GM23338 (cell line): ENCODE measurements around the gene USP49. TPM values are rescaled to one million over a fixed set of nuclear protein-coding genes. Genes with fewer than 3 reads are reported as not detected.

ENCODE experiments used
- ATAC-seq: fragments of 200-7000 bp; cut with Tn5 transposase; 3 replicates; pipeline ENCODE4 v1.9.1; 2020
- DNase-seq: peaks from one replicate; pipeline ENCODE4 v3.0.0-alpha.2; 2015; ENCODE audit warnings: low spot score
- H2AFZ ChIP-seq: fragments of 200-600 bp; sonication (generic); 2 replicates; pipeline ENCODE4 v1.8.0; 2016; ENCODE audit warnings: antibody characterized with exemption, mild to moderate bottlenecking, moderate library complexity
- H3F3A ChIP-seq: fragments of 200-600 bp; sonication (generic); replicated peaks from 2 replicates; pipeline ENCODE4 v1.8.0; 2017; ENCODE audit warnings: antibody characterized with exemption, mixed run types, low read depth
- H3K27ac ChIP-seq: fragments of 200-600 bp; sonication (generic); 2 replicates; pipeline ENCODE4 v1.6.1; 2016; ENCODE audit warnings: low read depth
- H3K27me3 ChIP-seq: fragments of 200-600 bp; sonication (generic); 2 replicates; pipeline ENCODE4 v1.8.0; 2016; ENCODE audit warnings: mild to moderate bottlenecking, mixed run types, moderate library complexity; ENCODE audit not compliant: insufficient read depth
- H3K36me3 ChIP-seq: fragments of 200-600 bp; sonication (generic); 2 replicates; pipeline ENCODE4 v1.8.0; 2016; ENCODE audit warnings: mild to moderate bottlenecking; ENCODE audit not compliant: insufficient read depth
- H3K4me1 ChIP-seq: fragments of 200-600 bp; sonication (generic); 2 replicates; pipeline ENCODE4 v1.8.0; 2016; ENCODE audit warnings: mild to moderate bottlenecking, moderate library complexity; ENCODE audit not compliant: insufficient read depth
- H3K4me2 ChIP-seq: fragments of 200-600 bp; sonication (generic); 2 replicates; pipeline ENCODE4 v1.7.1; 2017; ENCODE audit warnings: mixed run types
- H3K4me3 ChIP-seq: fragments of 200-600 bp; sonication (generic); 2 replicates; pipeline ENCODE4 v1.6.1; 2016; ENCODE audit warnings: mixed run types
- H3K79me2 ChIP-seq: fragments of 200-600 bp; sonication (generic); replicated peaks from 2 replicates; pipeline ENCODE4 v1.8.0; 2017; ENCODE audit warnings: mild to moderate bottlenecking; ENCODE audit not compliant: insufficient read depth
- H3K9me2 ChIP-seq: fragments of 200-600 bp; sonication (generic); 2 replicates; pipeline ENCODE4 v1.8.0; 2017; ENCODE audit not compliant: insufficient read depth
- H4K20me1 ChIP-seq: fragments of 200-600 bp; sonication (generic); replicated peaks from 2 replicates; pipeline ENCODE4 v1.8.0; 2017; ENCODE audit warnings: mild to moderate bottlenecking; ENCODE audit not compliant: insufficient read depth
- H3K27ac Mint-ChIP-seq: 2 replicates; pipeline ENCODE4 v1.8.0; 2020; ENCODE audit warnings: inconsistent platforms, mild to moderate bottlenecking, moderate library complexity, mixed read lengths
- H3K27me3 Mint-ChIP-seq: 3 replicates; pipeline ENCODE4 v1.8.0; 2022; ENCODE audit warnings: low read depth, mild to moderate bottlenecking, moderate library complexity, mixed read lengths, inconsistent platforms; ENCODE audit not compliant: insufficient read depth, poor library complexity
- H3K36me3 Mint-ChIP-seq: 3 replicates; pipeline ENCODE4 v1.8.0; 2021; ENCODE audit warnings: low read depth, mild to moderate bottlenecking, inconsistent platforms, moderate library complexity, mixed read lengths
- H3K4me1 Mint-ChIP-seq: 3 replicates; pipeline ENCODE4 v1.8.0; 2020; ENCODE audit warnings: mild to moderate bottlenecking, inconsistent platforms, mixed read lengths
- H3K4me3 Mint-ChIP-seq: 3 replicates; pipeline ENCODE4 v1.8.0; 2021; ENCODE audit warnings: moderate library complexity, mild to moderate bottlenecking, inconsistent platforms, mixed read lengths
- H3K9me3 Mint-ChIP-seq: 3 replicates; pipeline ENCODE4 v1.8.0; 2020; ENCODE audit warnings: moderate library complexity, mild to moderate bottlenecking, inconsistent platforms, mixed read lengths
- CREB1 ChIP-seq: fragments of 250-450 bp; sonication (Bioruptor Pico); IDR thresholded peaks from 2 replicates; pipeline ENCODE4 v1.5.0; 2020; ENCODE audit warnings: low read depth, mild to moderate bottlenecking, moderate library complexity
- EZH2 ChIP-seq: fragments of 200-600 bp; sonication (generic); IDR thresholded peaks from one replicate; pipeline ENCODE4 v1.8.0; 2017; ENCODE audit warnings: antibody characterized with exemption, mild to moderate bottlenecking, low read depth; ENCODE audit not compliant: unreplicated experiment
- EZH2phosphoT487 ChIP-seq: fragments of 200-600 bp; sonication (generic); IDR thresholded peaks from one replicate; pipeline ENCODE4 v1.8.1; 2018; ENCODE audit warnings: antibody characterized with exemption; ENCODE audit not compliant: unreplicated experiment
- NANOG ChIP-seq: IDR thresholded peaks from 2 replicates; pipeline ENCODE4 v1.6.1; 2016; ENCODE audit warnings: antibody characterized with exemption, borderline replicate concordance
- POLR2AphosphoS5 ChIP-seq: IDR thresholded peaks from 2 replicates; pipeline ENCODE4 v1.6.1; 2016; ENCODE audit warnings: antibody characterized with exemption, low read depth
- STAT1 ChIP-seq: IDR thresholded peaks from one replicate; pipeline ENCODE4 v1.6.1; 2016; ENCODE audit warnings: antibody characterized with exemption; ENCODE audit not compliant: unreplicated experiment
- polyA plus RNA-seq: library from polyadenylated mRNA; unstranded; fragments of >200 nt; fragmentation: Nextera tagmentation; extraction: Ambion mirVana; gene quantifications from 2 replicates; pipeline ENCODE4 v1.2.1, GENCODE V29; 2016
- total RNA-seq: library from RNA; depleted of rRNA; stranded (reverse); fragments of >200 nt; shearing (Covaris generic); gene quantifications from 2 replicates; pipeline ENCODE4 v1.2.3, GENCODE V29; 2014
- TF ChIP-seq, protein P1 (sequence below): fragments of 250-450 bp; sonication (Bioruptor Pico); IDR thresholded peaks from 2 replicates; pipeline ENCODE4 v1.5.0; 2020; ENCODE audit warnings: mild to moderate bottlenecking, moderate library complexity
- TF ChIP-seq, protein P2 (sequence below): IDR thresholded peaks from 2 replicates; pipeline ENCODE4 v1.6.1; 2016; ENCODE audit warnings: antibody characterized with exemption

USP49 gene
- total and polyA plus RNA-seq, 2 experiments from 2014 or later: 5.9 to 21.5 TPM

DNA sequence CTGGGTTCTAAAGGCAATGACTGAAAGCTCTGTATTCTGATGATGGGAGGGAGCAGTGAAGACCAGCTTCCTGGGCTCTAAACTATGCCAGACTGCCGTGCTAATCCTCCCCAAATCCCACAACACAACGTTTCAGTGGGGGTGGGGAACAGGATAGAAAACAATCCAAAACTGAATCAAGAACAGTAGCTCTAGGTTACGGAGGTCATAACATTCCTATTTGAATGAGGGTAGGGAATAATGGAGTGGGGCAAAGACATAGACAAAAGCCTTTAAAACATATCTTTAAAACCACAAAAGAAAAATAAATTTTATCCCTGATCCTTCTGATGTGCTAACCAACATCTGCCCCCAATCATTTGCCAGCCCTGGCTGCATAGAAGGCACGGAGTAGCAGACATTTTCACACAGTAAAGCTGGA is 7.8 kb downstream of the USP49 start:
- no peak overlapping the region for H3K4me3 Mint-ChIP-seq
- peak overlapping the region; percentile 18; the same call in 1 of the 2 replicates for H3K27ac ChIP-seq
- H3K36me3 Mint-ChIP-seq: peaks cover 4% of the 10 kb centered on the region; the same call in 1 of the 3 replicates

More for the DNA sequence above, 7.8 kb downstream of the USP49 start:
- 0 out of 2 replicates have a peak overlapping the region, but pooled peaks have one; percentile 7 for H3K27ac Mint-ChIP-seq
- Histone ChIP-seq H3K4me2 (peak overlapping the region; percentile 22; the same call in 1 of the 2 replicates), H2AFZ (no peak overlapping the region), H3K79me2 (peaks cover 53% of the 10 kb centered on the region), H3K36me3 (no peaks in the 10 kb centered on the region), H4K20me1 (no peaks in the 10 kb centered on the region; the same call in 1 of the 2 replicates), H3K9me2 (no peaks in the 10 kb centered on the region), H3F3A (no peaks in the 10 kb centered on the region), H3K4me1 (peaks cover 12% of the 10 kb centered on the region), H3K27me3 (no peaks in the 10 kb centered on the region), H3K4me3 (no peak overlapping the region)
- H3K4me1 Mint-ChIP-seq: peaks cover 13% of the 10 kb centered on the region; the same call in 2 of the 3 replicates
- TF ChIP-seq STAT1 (no peak), CREB1 (CRISPR knock-in tag) (no peak), POLR2AphosphoS5 (no peak), EZH2phosphoT487 (no peak), EZH2 (no peak), NANOG (no peak)
- TF ChIP-seq, protein P1, sequence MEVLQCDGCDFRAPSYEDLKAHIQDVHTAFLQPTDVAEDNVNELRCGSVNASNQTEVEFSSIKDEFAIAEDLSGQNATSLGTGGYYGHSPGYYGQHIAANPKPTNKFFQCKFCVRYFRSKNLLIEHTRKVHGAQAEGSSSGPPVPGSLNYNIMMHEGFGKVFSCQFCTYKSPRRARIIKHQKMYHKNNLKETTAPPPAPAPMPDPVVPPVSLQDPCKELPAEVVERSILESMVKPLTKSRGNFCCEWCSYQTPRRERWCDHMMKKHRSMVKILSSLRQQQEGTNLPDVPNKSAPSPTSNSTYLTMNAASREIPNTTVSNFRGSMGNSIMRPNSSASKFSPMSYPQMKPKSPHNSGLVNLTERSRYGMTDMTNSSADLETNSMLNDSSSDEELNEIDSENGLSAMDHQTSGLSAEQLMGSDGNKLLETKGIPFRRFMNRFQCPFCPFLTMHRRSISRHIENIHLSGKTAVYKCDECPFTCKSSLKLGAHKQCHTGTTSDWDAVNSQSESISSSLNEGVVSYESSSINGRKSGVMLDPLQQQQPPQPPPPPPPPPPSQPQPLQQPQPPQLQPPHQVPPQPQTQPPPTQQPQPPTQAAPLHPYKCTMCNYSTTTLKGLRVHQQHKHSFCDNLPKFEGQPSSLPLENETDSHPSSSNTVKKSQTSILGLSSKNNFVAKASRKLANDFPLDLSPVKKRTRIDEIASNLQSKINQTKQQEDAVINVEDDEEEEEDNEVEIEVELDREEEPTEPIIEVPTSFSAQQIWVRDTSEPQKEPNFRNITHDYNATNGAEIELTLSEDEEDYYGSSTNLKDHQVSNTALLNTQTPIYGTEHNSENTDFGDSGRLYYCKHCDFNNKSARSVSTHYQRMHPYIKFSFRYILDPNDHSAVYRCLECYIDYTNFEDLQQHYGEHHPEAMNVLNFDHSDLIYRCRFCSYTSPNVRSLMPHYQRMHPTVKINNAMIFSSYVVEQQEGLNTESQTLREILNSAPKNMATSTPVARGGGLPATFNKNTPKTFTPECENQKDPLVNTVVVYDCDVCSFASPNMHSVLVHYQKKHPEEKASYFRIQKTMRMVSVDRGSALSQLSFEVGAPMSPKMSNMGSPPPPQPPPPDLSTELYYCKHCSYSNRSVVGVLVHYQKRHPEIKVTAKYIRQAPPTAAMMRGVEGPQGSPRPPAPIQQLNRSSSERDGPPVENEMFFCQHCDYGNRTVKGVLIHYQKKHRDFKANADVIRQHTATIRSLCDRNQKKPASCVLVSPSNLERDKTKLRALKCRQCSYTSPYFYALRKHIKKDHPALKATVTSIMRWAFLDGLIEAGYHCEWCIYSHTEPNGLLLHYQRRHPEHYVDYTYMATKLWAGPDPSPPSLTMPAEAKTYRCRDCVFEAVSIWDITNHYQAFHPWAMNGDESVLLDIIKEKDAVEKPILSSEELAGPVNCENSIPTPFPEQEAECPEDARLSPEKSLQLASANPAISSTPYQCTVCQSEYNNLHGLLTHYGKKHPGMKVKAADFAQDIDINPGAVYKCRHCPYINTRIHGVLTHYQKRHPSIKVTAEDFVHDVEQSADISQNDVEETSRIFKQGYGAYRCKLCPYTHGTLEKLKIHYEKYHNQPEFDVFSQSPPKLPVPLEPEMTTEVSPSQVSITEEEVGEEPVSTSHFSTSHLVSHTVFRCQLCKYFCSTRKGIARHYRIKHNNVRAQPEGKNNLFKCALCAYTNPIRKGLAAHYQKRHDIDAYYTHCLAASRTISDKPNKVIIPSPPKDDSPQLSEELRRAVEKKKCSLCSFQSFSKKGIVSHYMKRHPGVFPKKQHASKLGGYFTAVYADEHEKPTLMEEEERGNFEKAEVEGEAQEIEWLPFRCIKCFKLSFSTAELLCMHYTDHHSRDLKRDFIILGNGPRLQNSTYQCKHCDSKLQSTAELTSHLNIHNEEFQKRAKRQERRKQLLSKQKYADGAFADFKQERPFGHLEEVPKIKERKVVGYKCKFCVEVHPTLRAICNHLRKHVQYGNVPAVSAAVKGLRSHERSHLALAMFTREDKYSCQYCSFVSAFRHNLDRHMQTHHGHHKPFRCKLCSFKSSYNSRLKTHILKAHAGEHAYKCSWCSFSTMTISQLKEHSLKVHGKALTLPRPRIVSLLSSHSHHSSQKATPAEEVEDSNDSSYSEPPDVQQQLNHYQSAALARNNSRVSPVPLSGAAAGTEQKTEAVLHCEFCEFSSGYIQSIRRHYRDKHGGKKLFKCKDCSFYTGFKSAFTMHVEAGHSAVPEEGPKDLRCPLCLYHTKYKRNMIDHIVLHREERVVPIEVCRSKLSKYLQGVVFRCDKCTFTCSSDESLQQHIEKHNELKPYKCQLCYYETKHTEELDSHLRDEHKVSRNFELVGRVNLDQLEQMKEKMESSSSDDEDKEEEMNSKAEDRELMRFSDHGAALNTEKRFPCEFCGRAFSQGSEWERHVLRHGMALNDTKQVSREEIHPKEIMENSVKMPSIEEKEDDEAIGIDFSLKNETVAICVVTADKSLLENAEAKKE (CRISPR knock-in tag): no peak
- TF ChIP-seq, protein P2, sequence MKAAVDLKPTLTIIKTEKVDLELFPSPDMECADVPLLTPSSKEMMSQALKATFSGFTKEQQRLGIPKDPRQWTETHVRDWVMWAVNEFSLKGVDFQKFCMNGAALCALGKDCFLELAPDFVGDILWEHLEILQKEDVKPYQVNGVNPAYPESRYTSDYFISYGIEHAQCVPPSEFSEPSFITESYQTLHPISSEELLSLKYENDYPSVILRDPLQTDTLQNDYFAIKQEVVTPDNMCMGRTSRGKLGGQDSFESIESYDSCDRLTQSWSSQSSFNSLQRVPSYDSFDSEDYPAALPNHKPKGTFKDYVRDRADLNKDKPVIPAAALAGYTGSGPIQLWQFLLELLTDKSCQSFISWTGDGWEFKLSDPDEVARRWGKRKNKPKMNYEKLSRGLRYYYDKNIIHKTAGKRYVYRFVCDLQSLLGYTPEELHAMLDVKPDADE: no peak
- no peaks in the 10 kb centered on the region for H3K27me3 Mint-ChIP-seq
- ATAC-seq (peak; percentile 78), DNase-seq (peak; percentile 49)
- H3K9me3 Mint-ChIP-seq: no peaks in the 10 kb centered on the region
